CD4-positive, alpha-beta T cell treated with Interleukin-15 for 1 hour (primary cell): ENCODE data around the gene SHQ1.
A peak's percentile ranks its signal among the peaks of the same experiment; 100 is the strongest.
"Not testable (repeated sequence)": the region's sequence is repeated elsewhere in the genome, so short reads cannot be mapped to it uniquely, and the experiment has no call there.

Experiments used
- DNase-seq: peaks from one replicate; pipeline ENCODE4 v3.0.0-alpha.2; 2020

Gene SHQ1

GRCh38 chr3:72746430-72747411 is 101.5 kb downstream of the SHQ1 start:
- DNase-seq = no peak

GRCh38 chr3:72745146-72745999 is 102.9 kb downstream of the SHQ1 start:
- DNase-seq = no peak

- no peak for DNase-seq
Measured at GRCh38 chr3:72744330-72744729, 103.9 kb downstream of the SHQ1 start.

- DNase-seq = no peak
Measured at GRCh38 chr3:72739531-72740466, 108.4 kb downstream of the SHQ1 start.

- peak; percentile 74 for DNase-seq
Measured at GRCh38 chr3:72738752-72739530, 109.3 kb downstream of the SHQ1 start.

GRCh38 chr3:72735072-72735471 is 113.2 kb downstream of the SHQ1 start:
- DNase-seq = not testable (repeated sequence)

GRCh38 chr3:72733676-72734075 is 114.6 kb downstream of the SHQ1 start:
- DNase-seq = no peak

GRCh38 chr3:72732666-72733345 is 115.4 kb downstream of the SHQ1 start:
- not testable (repeated sequence) for DNase-seq

GRCh38 chr3:72728958-72729467 is 119.2 kb downstream of the SHQ1 start:
- no peak for DNase-seq

- DNase-seq = no peak
Measured at GRCh38 chr3:72728329-72728889, 119.8 kb downstream of the SHQ1 start.

GRCh38 chr3:72727726-72728125 is 120.5 kb downstream of the SHQ1 start:
- no peak for DNase-seq

- no peak for DNase-seq
Measured at GRCh38 chr3:72727172-72727571, 121.1 kb downstream of the SHQ1 start.

GRCh38 chr3:72725229-72725628 is 123.0 kb downstream of the SHQ1 start:
- no peak for DNase-seq

- DNase-seq = no peak
Measured at GRCh38 chr3:72724070-72724469, 124.2 kb downstream of the SHQ1 start.

- DNase-seq = no peak
Measured at GRCh38 chr3:72722930-72723726, 125.1 kb downstream of the SHQ1 start.

GRCh38 chr3:72721683-72722381 is 126.4 kb downstream of the SHQ1 start:
- no peak for DNase-seq

GRCh38 chr3:72720566-72720965 is 127.7 kb downstream of the SHQ1 start:
- DNase-seq = no peak

- DNase-seq = no peak
Measured at GRCh38 chr3:72719137-72719536, 129.1 kb downstream of the SHQ1 start.

GRCh38 chr3:72714135-72714534 is 134.1 kb downstream of the SHQ1 start:
- not testable (repeated sequence) for DNase-seq
